Measurements from ENCODE around the gene SGK1. TPM values are rescaled to one million over a fixed set of nuclear protein-coding genes. Genes with fewer than 3 reads are reported as not detected.
"Not testable (repeated sequence)": the region's sequence is repeated elsewhere in the genome, so short reads cannot be mapped to it uniquely, and the experiment has no call there.

Gene SGK1
- total RNA-seq, 2 experiments from 2014 or later, result 117 to 120 TPM

- H3K36me3 ChIP-seq (ENCODE audit: insufficient read depth, low read length), result no peaks in the 10 kb centered on the region
- no peak for TF ChIP-seq CTCF (IDR thresholded peaks at IDR 0.05)
- Mint-ChIP-seq H3K27ac (no peak overlapping the region), H3K9me3 (no peaks in the 10 kb centered on the region), H3K27me3 (no peaks in the 10 kb centered on the region), H3K4me1 (ENCODE audit: low read depth) (peaks cover 5% of the 10 kb centered on the region), H3K36me3 (ENCODE audit: low read depth) (no peaks in the 10 kb centered on the region), H3K4me3 (no peak overlapping the region)
- DNase-seq (no peak), ATAC-seq (ENCODE audit: poor library complexity) (no peak)
- no peak overlapping the region for H3K27ac ChIP-seq (ENCODE audit: low read depth in 1 of 2, low read length in 2 of 2)
- intact Hi-C loops (cut with DNase I, micrococcal nuclease), result no loop called here
- no peaks in the 10 kb centered on the region for H3K27me3 ChIP-seq (ENCODE audit: control insufficient read depth in 1 of 2, insufficient read depth in 2 of 2, low read length in 2 of 2)
- no peaks in the 10 kb centered on the region for H3K4me1 ChIP-seq (ENCODE audit: insufficient read depth, low read length)
- ChIA-PET POLR2A (interaction anchor here (0.5 kb wide), 1 partner anchor 161 kb away, joined by 3 read pairs; no protein-coding TSS in a partner anchor), CTCF (no interaction called here)
- H3K9me3 ChIP-seq (ENCODE audit: control insufficient read depth in 1 of 2, insufficient read depth in 1 of 2, low read length in 2 of 2), result no peaks in the 10 kb centered on the region
- H3K4me3 ChIP-seq (ENCODE audit: low read length), result no peak overlapping the region
Observed at GRCh38 chr6:134308800-134309199, 9.1 kb downstream of the SGK1 start.

- Mint-ChIP-seq H3K36me3 (ENCODE audit: low read depth) (no peaks in the 10 kb centered on the region), H3K4me3 (no peak overlapping the region), H3K4me1 (ENCODE audit: low read depth) (peaks cover 5% of the 10 kb centered on the region), H3K27me3 (no peaks in the 10 kb centered on the region), H3K9me3 (no peaks in the 10 kb centered on the region), H3K27ac (no peak overlapping the region)
- no peak overlapping the region for H3K27ac ChIP-seq (ENCODE audit: low read depth in 1 of 2, low read length in 2 of 2)
- ChIA-PET CTCF (no interaction called here), POLR2A (interaction anchor here (0.6 kb wide), 1 partner anchor 1424 kb away, joined by 3 read pairs; no protein-coding TSS in a partner anchor)
- no peaks in the 10 kb centered on the region for H3K4me1 ChIP-seq (ENCODE audit: insufficient read depth, low read length)
- ATAC-seq (ENCODE audit: poor library complexity) (no peak), DNase-seq (no peak)
- no peak overlapping the region for H3K4me3 ChIP-seq (ENCODE audit: low read length)
- no peaks in the 10 kb centered on the region for H3K36me3 ChIP-seq (ENCODE audit: insufficient read depth, low read length)
- intact Hi-C loops (cut with DNase I, micrococcal nuclease), result no loop called here
- no peaks in the 10 kb centered on the region for H3K27me3 ChIP-seq (ENCODE audit: control insufficient read depth in 1 of 2, insufficient read depth in 2 of 2, low read length in 2 of 2)
- TF ChIP-seq CTCF (IDR thresholded peaks at IDR 0.05), result no peak
- peaks cover 0 to 4% of the 10 kb centered on the region in 2 experiments for H3K9me3 ChIP-seq (ENCODE audit: control insufficient read depth in 1 of 2, insufficient read depth in 1 of 2, low read length in 2 of 2)
Observed at GRCh38 chr6:134307870-134308269, 10.0 kb downstream of the SGK1 start.

- peaks cover 0 to 5% of the 10 kb centered on the region in 2 experiments for H3K9me3 ChIP-seq (ENCODE audit: control insufficient read depth in 1 of 2, insufficient read depth in 1 of 2, low read length in 2 of 2)
- H3K27me3 ChIP-seq (ENCODE audit: control insufficient read depth in 1 of 2, insufficient read depth in 2 of 2, low read length in 2 of 2), result no peaks in the 10 kb centered on the region
- H3K9me3 Mint-ChIP-seq, result no peaks in the 10 kb centered on the region
- ATAC-seq (ENCODE audit: poor library complexity) (no peak), DNase-seq (no peak)
- no peak overlapping the region for H3K27ac ChIP-seq (ENCODE audit: low read depth in 1 of 2, low read length in 2 of 2)
- no peak overlapping the region for H3K4me3 ChIP-seq (ENCODE audit: low read length)
- H3K4me1 ChIP-seq (ENCODE audit: insufficient read depth, low read length), result no peaks in the 10 kb centered on the region
- POLR2A ChIA-PET, result no interaction called here
- intact Hi-C loops (cut with DNase I, micrococcal nuclease), result no loop called here
- H3K4me1 Mint-ChIP-seq (ENCODE audit: low read depth), result peaks cover 2% of the 10 kb centered on the region
- CTCF ChIA-PET, result interaction anchor here (1.5 kb wide), 1 partner anchor 11 kb away, joined by 7 read pairs; the partner anchor contains the start of gene SGK1
- H3K4me3 Mint-ChIP-seq, result no peak overlapping the region
- H3K27ac Mint-ChIP-seq, result no peak overlapping the region
- no peaks in the 10 kb centered on the region for H3K36me3 ChIP-seq (ENCODE audit: insufficient read depth, low read length)
- H3K36me3 Mint-ChIP-seq (ENCODE audit: low read depth), result no peaks in the 10 kb centered on the region
- H3K27me3 Mint-ChIP-seq, result no peaks in the 10 kb centered on the region
- TF ChIP-seq CTCF (IDR thresholded peaks at IDR 0.05), result no peak
Observed at GRCh38 chr6:134307075-134307474, 10.8 kb downstream of the SGK1 start.

GRCh38 chr6:134304381-134304780 is 13.5 kb downstream of the SGK1 start:
- CTCF ChIA-PET, POLR2A ChIA-PET, H3K27ac Mint-ChIP-seq: not testable (repeated sequence)

More at GRCh38 chr6:134304381-134304780, 13.5 kb downstream of the SGK1 start:
- intact Hi-C loops (cut with DNase I, micrococcal nuclease); H3K36me3 ChIP-seq (ENCODE audit: insufficient read depth, low read length); H3K4me1 Mint-ChIP-seq (ENCODE audit: low read depth); H3K9me3 Mint-ChIP-seq; H3K27ac ChIP-seq (ENCODE audit: low read depth in 1 of 2, low read length in 2 of 2); H3K36me3 Mint-ChIP-seq (ENCODE audit: low read depth); H3K27me3 ChIP-seq (ENCODE audit: control insufficient read depth in 1 of 2, insufficient read depth in 2 of 2, low read length in 2 of 2); H3K4me3 ChIP-seq (ENCODE audit: low read length); DNase-seq; H3K27me3 Mint-ChIP-seq; ATAC-seq (ENCODE audit: poor library complexity); H3K4me1 ChIP-seq (ENCODE audit: insufficient read depth, low read length); H3K4me3 Mint-ChIP-seq; H3K9me3 ChIP-seq (ENCODE audit: control insufficient read depth in 1 of 2, insufficient read depth in 1 of 2, low read length in 2 of 2): not testable (repeated sequence)

All from CD4-positive, alpha-beta T cell (primary cell).